Heart left ventricle (tissue), 13 donors: ENCODE results near the gene CMIP.

Experiments
- POLR2A ChIP-seq, 2 donors: fragments of 450-650 bp; IDR thresholded peaks; one replicate each; pipeline ENCODE4 v1.6.1; 2017; ENCODE audit warnings: antibody characterized with exemption in 2 of 2, mild to moderate bottlenecking in 2 of 2, moderate library complexity in 2 of 2
- TF ChIP-seq, protein P1 (sequence below), 12 donors: fragments of 200-600 bp; sonication (generic) in 4 of 12; IDR thresholded peaks; one replicate each; pipeline versions ENCODE4 v1.5.0 to v1.8.0; 2018 to 2022; ENCODE audit warnings: antibody characterized with exemption in 12 of 12, mild to moderate bottlenecking in 5 of 12
- donor health status: ischemic (EF 13 %, LVEDD 7.1; RV severe dilation, severe dysfunction).
- donor health status: DM: no; HTN: yes; CAD: no.
- donor health status: DM: no; HTN: no; CAD: no.
- donor health status: ischemic (EF 25% LVEDD 6.9; RV normal size, moderate dysfunction).
- donor health status: ischemic (EF 25% LVEDD 5.7; RV mildly dilated, moderate dysfunction).
- donor health status: ischemic (EF 35%, LVEDD 5.7; RV mildly dilated, moderate dysfunction).
- donor health status: nonischemic (EF 11% LVEDD 7.7; RV severe dilation, severe dysfunction).
- donor health status: DM: yes; HTN: yes; CAD: no.
- donor health status: PGD.
- donor health status: ischemic (EF 29% LVEDD 5.4; RV normal size, mild dysfunction).
- donor health status: nonischemic (EF 23%, LVEDD 6.1; RV moderate dilation, normal function).

DNA sequence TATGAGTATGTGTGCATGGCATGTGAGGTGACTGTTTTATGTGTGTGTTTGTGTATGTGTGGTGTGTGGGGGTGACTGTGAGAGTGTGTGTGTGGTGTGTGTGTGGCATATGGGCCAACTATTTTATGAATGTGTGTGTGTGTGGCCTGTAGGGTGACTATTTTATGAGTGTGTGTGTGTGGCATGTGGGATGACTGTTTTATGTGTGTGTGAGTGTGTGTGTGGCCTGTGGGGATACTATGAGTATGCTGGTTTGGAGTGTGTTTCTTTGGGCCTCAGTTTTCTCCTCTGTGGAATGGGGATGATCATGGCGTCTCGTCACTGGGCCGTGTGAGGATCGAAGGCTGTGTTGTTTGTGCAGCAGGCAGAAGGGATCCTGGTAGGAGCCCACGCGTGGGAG lies 182.4 kb downstream of the CMIP start:
- TF ChIP-seq, protein P1, sequence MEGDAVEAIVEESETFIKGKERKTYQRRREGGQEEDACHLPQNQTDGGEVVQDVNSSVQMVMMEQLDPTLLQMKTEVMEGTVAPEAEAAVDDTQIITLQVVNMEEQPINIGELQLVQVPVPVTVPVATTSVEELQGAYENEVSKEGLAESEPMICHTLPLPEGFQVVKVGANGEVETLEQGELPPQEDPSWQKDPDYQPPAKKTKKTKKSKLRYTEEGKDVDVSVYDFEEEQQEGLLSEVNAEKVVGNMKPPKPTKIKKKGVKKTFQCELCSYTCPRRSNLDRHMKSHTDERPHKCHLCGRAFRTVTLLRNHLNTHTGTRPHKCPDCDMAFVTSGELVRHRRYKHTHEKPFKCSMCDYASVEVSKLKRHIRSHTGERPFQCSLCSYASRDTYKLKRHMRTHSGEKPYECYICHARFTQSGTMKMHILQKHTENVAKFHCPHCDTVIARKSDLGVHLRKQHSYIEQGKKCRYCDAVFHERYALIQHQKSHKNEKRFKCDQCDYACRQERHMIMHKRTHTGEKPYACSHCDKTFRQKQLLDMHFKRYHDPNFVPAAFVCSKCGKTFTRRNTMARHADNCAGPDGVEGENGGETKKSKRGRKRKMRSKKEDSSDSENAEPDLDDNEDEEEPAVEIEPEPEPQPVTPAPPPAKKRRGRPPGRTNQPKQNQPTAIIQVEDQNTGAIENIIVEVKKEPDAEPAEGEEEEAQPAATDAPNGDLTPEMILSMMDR (IDR thresholded peaks at IDR 0.05) = no peak
- no peak for TF ChIP-seq POLR2A (IDR thresholded peaks at IDR 0.05)
